ENCODE measurements around the gene SMCHD1.

DNA sequence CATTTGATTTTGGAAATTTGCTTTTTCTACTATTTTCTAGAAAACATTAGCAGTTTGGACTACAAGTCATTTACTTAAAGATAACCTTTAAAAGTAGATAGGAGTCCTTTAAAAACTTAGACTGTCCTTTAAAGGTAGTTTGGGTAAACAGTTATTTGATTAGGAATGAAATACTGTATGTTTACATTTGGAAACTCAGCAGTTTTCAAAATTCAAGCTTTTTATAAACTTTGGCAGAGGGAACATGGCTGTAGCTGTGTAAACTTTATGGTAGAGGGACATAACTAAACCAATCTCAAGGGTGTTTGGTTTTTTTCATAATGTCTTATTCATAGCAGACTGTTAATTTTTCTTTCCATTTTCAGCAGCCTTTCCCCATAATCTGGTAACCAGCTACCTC, 90.7 kb downstream of the SMCHD1 start:
- TF ChIP-seq CTCF (IDR thresholded peaks at IDR 0.05), result no peak
- TF ChIP-seq POLR2A (IDR thresholded peaks at IDR 0.05), result no peak
